Measurements from ENCODE around the gene TBCCD1.

TBCCD1 gene

DNA sequence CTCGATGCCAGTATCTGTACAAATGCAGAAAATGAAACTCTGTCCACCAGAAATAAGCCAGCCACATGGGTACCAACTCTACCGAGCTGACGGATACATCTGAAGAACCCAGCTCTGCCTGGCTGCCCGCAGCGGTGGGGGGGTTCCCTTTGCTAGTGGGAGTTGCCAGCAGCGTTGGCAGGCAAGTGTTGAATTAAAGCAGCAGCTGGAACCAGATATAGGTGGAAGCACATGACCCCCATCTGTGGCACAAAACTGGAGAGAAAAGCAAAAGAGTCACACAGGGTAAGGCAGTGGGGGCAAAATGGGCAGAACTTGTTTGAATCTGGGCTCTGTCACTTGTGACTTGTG, 40.9 kb downstream of the TBCCD1 start:
- no peak for DNase-seq (ENCODE audit: insufficient read length, low spot score)
- TF ChIP-seq POLR2A (IDR thresholded peaks at IDR 0.05; ENCODE audit: low read depth, low read length) = no peak
- FAIRE-seq = no peak

DNA sequence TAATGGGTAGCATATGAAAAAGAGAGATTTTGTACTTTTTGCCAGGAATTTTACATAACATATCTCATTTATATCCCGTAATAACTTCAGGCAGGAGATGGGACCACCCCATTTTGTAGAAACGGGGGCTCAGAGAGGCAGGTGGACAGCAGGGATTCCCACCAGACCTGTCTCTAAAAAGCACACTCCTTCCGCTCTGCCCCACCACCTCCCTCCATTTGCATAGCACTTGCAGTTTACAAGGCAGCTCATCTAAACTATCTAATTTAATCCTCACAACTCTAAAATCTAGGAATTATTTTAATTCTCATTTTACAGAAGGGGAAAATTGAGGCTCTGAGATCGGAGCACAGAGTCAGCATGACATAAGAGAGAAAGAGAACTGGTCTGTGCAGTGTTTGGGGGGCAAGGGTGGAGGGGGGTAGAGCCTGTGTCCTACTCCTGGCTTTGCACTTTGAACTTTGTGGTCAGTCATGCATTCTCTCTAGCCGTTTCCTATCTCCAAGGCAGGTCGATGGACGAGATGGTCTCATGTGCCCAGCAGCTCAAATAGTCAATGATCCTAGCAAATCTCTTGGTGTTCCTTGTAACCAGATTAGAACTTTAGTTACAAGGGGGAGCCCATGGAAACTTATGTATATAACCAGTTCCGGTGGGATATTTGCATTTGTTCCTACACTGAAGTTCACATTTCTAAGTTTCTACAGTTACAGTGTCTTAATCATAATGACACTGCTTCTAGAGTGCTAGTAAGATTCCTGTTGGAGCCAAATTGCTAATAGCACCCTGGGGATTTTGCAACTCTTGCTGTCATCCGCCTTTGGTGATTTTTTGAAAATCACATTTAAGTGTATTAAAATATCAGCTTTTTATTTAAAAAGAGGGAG, 41.5 kb downstream of the TBCCD1 start:
- DNase-seq (ENCODE audit: insufficient read length, low spot score) = no peak
- no peak for FAIRE-seq
- TF ChIP-seq POLR2A (IDR thresholded peaks at IDR 0.05; ENCODE audit: low read depth, low read length) = no peak

DNA sequence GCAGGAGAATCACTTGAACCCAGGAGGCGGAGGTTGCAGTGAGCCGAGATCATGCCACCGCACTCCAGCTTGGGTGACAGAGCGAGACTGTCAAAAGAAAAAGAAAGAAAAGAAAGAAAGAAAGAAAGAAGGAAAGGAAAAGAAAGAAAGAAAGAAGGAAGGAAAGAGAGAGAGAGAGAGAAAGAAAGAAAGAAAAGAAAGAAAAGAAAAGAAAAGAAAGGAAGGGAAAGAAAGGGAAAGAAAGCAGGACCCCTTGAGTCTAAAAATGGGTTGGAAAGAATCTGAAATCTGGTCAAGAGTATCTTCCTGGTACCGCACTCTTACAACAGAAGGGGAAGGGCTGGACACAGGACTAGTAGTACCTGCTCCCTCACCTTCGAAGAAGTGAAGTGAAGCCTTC, 42.5 kb downstream of the TBCCD1 start:
- FAIRE-seq (no peak), DNase-seq (ENCODE audit: insufficient read length, low spot score) (no peak)
- no peak for TF ChIP-seq POLR2A (IDR thresholded peaks at IDR 0.05; ENCODE audit: low read depth, low read length)

DNA sequence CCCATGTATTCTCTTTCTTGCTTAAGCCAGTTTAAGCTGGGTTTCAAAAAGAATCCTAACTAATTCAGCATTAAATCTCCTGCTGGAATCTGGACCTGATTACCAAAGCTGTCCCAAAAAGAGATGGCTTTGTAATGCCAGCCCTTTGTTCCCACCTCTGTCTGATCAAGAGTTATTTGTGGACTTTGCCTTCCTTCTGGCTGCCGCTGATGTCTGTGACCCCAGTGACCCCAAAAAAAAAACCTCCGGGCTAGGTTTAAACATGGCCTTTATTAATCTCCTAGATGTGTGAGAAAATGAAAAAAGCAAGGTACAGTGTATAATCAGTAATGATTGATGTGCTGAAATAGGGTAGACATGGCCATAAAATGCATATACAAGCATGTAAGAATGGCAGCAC, 43.7 kb downstream of the TBCCD1 start:
- no peak for TF ChIP-seq POLR2A (IDR thresholded peaks at IDR 0.05; ENCODE audit: low read depth, low read length)
- FAIRE-seq = no peak

DNA sequence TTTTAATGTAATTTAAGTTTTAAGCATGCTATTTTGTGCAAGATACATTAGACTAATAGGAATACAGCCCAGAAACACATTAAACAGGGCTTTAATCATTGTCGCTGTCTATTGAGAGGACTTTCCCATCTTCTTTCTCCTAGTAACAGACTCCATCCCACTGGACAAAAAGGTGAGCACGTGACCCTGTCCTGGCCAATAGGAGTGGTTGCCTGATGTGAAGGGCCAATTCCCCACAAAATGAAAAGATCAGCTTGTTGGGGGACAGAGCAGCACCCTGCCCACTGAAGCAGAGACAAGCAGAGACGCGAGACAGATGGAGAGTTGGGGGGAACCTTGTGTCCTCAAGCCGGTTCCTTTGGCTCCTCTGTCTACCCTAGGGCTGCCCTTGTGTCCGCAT, 44.1 kb downstream of the TBCCD1 start:
- DNase-seq (ENCODE audit: insufficient read length, low spot score) (no peak), FAIRE-seq (no peak)
- TF ChIP-seq POLR2A (IDR thresholded peaks at IDR 0.05; ENCODE audit: low read depth, low read length) = no peak

More for the DNA sequence above, 43.7 kb downstream of the TBCCD1 start:
- no peak for DNase-seq (ENCODE audit: insufficient read length, low spot score)

DNA sequence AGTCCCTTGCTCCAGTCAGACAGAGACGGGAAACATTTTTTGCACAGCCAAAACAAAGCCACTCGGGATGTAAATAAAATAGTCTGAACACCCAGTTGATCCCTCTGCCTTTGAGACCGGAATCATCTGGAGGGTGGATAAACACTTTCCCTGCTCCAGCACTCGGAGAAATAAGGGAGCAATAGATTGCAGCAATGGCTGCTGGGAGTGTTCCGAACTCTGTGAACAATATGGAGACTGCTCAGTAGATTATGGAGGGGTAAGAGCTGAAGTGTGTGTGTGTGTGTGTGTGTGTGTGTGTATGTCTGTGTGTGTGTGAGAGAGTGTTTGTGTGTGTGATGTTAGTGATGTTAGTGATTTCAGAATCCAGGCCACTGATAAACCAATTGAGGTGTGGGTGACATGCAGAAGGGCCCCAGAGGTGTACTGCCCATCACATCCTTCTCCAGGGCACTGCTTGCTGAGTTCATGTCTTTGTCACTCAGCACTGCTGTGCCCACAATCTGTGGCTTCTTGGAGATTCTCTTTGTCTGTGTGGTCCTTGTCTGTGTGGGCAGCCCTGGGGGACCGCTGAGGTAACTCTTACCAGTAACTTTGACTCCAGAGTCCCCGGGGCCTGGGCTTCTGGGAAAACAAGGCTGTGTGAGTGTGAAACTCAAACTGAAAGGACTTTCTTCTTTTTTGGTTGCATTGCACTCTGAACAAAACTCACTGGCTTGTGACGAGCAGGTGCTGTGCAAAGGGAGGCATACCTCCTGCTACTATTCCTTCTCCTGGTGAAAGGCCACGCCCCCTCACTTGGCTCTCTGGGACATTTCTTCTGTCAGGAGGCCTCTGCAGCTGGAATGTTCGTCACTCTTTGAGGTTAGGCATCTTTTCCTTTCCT, 45.9 kb downstream of the TBCCD1 start:
- DNase-seq (ENCODE audit: insufficient read length, low spot score) (no peak), FAIRE-seq (no peak)
- TF ChIP-seq POLR2A (IDR thresholded peaks at IDR 0.05; ENCODE audit: low read depth, low read length) = no peak

DNA sequence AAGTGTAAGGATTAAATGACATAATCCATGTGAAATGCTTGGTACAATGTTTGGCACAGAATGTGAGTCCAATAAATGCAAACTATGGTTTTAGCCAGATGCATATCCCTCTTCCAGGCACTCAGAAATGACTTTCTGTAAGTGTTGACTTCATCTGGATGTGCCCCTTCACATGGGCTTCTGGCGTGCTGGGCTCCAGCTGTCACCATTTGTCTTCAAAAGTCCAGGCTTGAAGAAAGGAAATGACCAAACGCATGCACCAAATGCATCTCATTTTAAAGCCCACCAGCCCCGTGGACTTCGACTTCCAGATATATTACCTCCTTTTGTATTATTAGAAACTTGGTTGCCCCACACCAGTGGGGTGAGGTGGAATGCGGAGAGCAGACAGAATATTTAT, 46.7 kb downstream of the TBCCD1 start:
- no peak for TF ChIP-seq POLR2A (IDR thresholded peaks at IDR 0.05; ENCODE audit: low read depth, low read length)
- DNase-seq (ENCODE audit: insufficient read length, low spot score) (no peak), FAIRE-seq (no peak)

DNA sequence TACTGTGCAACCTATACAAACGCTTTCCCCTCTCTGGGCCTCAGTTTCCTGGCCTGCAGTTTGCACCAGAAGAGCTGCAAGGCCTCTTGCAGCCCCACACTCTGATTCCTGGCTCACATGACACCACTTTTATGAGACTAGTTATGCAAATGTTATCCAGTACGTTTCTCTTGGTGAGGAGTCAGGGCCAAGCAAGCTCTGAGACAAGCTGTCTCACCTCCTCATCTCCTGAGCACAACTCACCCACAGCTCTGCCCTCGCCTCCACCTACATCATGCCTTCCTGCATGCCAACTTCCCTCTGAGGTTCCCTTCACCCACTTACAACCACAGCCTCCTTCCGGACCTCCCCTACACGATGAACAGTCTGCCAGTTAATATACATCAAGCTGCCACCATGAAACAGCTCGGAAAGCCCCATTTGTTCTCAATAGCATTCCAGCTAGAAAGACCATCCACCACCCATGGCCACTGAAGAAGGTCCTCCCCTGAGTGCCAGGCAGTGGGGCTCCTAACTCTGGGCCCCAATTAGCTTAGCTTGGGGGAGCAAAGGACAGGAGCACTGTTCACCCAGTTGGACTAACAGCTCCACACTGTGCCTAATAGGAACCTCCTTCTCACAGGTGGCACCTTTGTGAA, 48.0 kb downstream of the TBCCD1 start:
- TF ChIP-seq POLR2A (IDR thresholded peaks at IDR 0.05; ENCODE audit: low read depth, low read length) = no peak
- no peak for DNase-seq (ENCODE audit: insufficient read length, low spot score)
- no peak for FAIRE-seq

DNA sequence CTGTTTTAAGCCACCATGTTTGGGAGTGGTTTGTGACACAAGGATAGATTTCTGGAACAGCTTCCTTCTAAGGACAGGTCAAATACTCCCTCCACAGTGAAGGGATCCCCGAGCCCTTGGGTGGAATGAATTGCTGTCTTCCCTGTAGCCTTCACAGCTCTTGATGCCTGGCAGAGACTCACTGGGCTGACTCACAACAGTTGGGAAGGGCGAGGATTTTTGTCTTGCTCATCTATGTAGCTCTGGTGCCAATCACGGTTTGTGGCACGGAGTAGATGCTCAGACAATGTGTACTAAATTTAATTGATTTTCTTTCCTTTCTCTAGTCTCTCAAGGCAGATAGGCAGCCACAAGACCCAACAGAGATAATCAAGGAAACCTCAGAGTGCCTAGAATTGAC, 49.9 kb downstream of the TBCCD1 start:
- no peak for DNase-seq (ENCODE audit: insufficient read length, low spot score)
- FAIRE-seq = no peak
- TF ChIP-seq POLR2A (IDR thresholded peaks at IDR 0.05; ENCODE audit: low read depth, low read length) = no peak

DNA sequence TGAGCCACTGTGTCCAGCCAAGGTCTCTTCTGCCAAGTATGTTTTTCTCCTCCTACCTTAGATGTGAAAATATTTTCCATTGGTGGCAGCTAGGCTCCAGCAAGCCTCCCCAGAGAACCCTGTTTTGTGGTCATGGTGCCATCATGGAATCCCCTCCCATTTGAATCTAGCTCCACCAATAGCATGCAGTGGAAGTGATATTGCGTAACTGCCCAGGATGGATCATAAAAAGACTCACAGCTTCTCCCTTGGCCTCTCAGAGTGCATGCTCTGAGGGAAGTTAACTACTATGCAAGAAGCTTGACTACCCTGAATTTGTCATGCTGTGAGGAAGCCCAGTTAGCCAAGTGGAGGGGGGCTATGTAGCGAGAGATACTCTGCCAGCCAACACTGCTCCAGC, 50.5 kb downstream of the TBCCD1 start:
- DNase-seq (ENCODE audit: insufficient read length, low spot score) (no peak), FAIRE-seq (no peak)
- TF ChIP-seq POLR2A (IDR thresholded peaks at IDR 0.05; ENCODE audit: low read depth, low read length) = no peak

DNA sequence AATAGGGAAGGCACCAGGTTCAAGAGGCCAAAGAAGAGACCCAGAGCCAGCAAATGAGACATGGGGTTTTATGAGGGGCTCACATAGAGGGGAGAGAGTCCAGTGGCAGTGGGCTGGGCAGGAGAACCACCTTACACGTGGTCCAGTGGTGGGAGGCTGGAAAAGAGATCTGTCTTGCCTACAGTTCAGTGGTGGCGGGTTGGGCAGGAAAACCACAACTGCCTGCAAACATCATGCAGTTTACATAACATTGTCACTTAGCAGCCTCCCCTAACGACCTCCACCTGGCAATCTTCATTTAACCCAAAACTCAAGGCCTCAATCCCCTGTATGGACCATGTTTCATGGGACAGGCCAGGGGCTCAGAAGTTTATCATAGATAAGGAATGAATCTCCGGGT, 52.0 kb downstream of the TBCCD1 start:
- DNase-seq (ENCODE audit: insufficient read length, low spot score) (no peak), FAIRE-seq (no peak)

DNA sequence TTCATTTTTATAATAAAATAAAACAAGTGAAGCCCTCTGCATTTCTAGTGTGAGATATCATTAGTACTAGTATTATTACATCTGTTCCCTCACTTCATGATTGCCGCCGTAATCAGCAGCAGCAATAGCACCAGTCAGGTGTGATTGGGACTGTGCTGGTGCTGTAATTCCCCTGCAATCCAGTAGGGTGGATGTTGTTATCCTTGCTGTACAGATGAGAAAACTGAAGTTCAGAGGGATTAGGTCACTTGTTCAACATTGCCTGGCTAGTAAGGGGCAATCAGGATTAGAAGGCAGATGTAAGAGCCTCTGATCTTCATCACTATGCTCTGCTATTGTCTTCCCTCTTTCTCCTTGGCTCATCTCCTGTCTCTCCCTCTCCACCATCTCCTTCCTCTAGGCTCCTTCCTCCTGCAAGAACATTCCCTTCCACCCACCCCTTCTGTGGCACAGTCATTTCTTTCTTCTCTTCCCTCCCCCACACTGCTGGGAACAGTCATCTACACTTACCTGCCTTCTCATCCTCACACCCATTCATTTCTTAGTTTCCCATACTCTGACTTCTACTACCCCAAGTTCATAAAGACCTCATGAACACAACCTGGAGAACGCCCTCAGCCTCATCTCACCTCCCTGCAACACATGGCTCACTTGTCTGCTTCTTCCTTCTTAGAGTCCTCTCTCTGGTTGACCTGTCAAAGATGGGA, 52.7 kb downstream of the TBCCD1 start:
- DNase-seq (ENCODE audit: insufficient read length, low spot score) = peak; percentile 19

More for the DNA sequence above, 52.0 kb downstream of the TBCCD1 start:
- TF ChIP-seq POLR2A (IDR thresholded peaks at IDR 0.05; ENCODE audit: low read depth, low read length) = no peak

DNA sequence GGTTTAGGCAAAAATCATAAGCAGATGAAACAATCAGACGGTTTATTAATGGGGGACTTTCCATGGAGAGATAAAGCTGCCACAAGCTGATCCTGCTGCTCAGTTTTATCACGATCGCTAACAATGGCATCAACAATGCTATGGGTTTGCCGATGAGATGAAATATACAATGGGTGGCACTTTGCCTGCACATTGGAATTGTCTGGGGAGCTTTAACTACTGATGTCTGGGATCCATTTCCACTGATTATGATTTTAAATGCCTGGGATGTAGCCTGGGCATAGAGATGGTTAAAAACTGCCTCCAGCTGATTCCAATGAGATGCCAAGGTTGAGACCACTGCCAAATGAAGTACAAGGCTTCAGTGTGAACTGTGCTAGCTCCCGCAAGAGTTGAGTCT, 53.8 kb downstream of the TBCCD1 start:
- FAIRE-seq (no peak), DNase-seq (ENCODE audit: insufficient read length, low spot score) (no peak)
- TF ChIP-seq POLR2A (IDR thresholded peaks at IDR 0.05; ENCODE audit: low read depth, low read length) = no peak

More for the DNA sequence above, 52.7 kb downstream of the TBCCD1 start:
- TF ChIP-seq POLR2A (IDR thresholded peaks at IDR 0.05; ENCODE audit: low read depth, low read length) = no peak
- no peak for FAIRE-seq
